Measurements from ENCODE around the gene HBA2.
"Not testable (repeated sequence)": the region's sequence is repeated elsewhere in the genome, so short reads cannot be mapped to it uniquely, and the experiment has no call there.

GRCh38 chr16:204046-204445 lies 31.4 kb downstream of the HBA2 start:
- not testable (repeated sequence) for TF ChIP-seq EZH2 (IDR thresholded peaks at IDR 0.05)
- TF ChIP-seq, protein P1, sequence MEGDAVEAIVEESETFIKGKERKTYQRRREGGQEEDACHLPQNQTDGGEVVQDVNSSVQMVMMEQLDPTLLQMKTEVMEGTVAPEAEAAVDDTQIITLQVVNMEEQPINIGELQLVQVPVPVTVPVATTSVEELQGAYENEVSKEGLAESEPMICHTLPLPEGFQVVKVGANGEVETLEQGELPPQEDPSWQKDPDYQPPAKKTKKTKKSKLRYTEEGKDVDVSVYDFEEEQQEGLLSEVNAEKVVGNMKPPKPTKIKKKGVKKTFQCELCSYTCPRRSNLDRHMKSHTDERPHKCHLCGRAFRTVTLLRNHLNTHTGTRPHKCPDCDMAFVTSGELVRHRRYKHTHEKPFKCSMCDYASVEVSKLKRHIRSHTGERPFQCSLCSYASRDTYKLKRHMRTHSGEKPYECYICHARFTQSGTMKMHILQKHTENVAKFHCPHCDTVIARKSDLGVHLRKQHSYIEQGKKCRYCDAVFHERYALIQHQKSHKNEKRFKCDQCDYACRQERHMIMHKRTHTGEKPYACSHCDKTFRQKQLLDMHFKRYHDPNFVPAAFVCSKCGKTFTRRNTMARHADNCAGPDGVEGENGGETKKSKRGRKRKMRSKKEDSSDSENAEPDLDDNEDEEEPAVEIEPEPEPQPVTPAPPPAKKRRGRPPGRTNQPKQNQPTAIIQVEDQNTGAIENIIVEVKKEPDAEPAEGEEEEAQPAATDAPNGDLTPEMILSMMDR (IDR thresholded peaks at IDR 0.05) = not testable (repeated sequence)

Data from neural progenitor cell (in vitro differentiated cells).